NT2/D1 (cell line): ENCODE measurements around the gene NT5DC2.

Experiments
- SUZ12 ChIP-seq: IDR thresholded peaks from 2 replicates; pipeline ENCODE4 v1.6.1; 2011; ENCODE audit not compliant: insufficient read length, insufficient read depth; ENCODE audit errors: extremely low read depth
- YY1 ChIP-seq: IDR thresholded peaks from 2 replicates; pipeline ENCODE4 v1.6.1; 2011; ENCODE audit not compliant: insufficient read length, insufficient read depth
- ZNF274 ChIP-seq: IDR thresholded peaks from 2 replicates; pipeline ENCODE4 v1.6.1; 2011; ENCODE audit warnings: mild to moderate bottlenecking, low read depth, low read length

DNA sequence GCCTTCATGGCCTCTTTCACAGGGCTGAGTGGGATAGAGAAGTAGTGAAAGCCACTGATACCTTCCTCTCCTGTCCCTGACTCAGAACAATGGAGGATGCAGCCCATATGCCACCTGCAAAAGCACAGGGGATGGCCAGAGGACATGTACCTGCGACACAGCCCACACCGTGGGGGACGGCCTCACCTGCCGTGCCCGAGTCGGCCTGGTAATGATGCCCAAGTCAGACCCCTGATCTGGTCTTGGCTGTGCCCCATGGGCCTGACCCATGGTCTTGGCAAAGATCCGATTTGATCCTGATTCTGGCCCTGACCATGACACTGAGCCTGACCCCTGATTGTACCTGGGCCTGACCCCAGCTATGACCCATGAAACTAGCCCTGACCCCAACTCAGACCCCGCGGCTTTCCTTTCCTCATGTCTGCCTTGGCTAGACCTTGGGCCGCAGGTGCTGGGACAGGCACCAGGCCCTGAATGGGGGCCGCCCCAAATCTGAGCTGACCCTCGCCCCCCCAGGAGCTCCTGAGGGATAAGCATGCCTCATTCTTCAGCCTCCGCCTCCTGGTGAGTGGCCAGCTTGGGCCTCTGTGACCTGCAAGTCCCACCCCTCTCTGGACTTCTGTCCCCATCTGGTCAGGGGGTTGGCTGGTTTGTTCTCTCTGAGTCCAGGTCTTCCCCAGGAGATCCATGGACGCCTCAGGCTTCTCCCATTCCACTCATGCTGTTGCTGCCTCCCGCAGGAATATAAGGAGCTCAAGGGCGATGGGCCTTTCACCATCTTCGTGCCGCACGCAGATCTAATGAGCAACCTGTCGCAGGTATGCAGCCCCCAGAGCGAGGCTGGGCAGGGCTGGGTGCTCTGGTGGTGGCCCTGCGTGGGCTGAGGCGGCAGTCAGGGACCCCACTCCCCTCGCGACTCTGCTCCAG is 15.6 kb downstream of the NT5DC2 start:
- no peak for TF ChIP-seq YY1
- no peak for TF ChIP-seq ZNF274
- no peak for TF ChIP-seq SUZ12
